AG08395 (cell line): Measurements from ENCODE around the gene PODXL2.
"Not testable (repeated sequence)": the region's sequence is repeated elsewhere in the genome, so short reads cannot be mapped to it uniquely, and the experiment has no call there.

Experiments used
- DNase-seq: peaks from one replicate; pipeline ENCODE4 v3.0.0; 2012; ENCODE audit warnings: mixed read lengths, low spot score

Gene PODXL2

GRCh38 chr3:127676456-127676855 lies 47.5 kb downstream of the PODXL2 start:
- no peak for DNase-seq

- DNase-seq, result no peak
Measured at GRCh38 chr3:127676921-127677351, 48.0 kb downstream of the PODXL2 start.

GRCh38 chr3:127677541-127678314 lies 48.7 kb downstream of the PODXL2 start:
- no peak for DNase-seq

- DNase-seq, result no peak
Measured at GRCh38 chr3:127678315-127678599, 49.3 kb downstream of the PODXL2 start.

- no peak for DNase-seq
Measured at GRCh38 chr3:127678611-127679533, 49.9 kb downstream of the PODXL2 start.

- no peak for DNase-seq
Measured at GRCh38 chr3:127679534-127680145, 50.7 kb downstream of the PODXL2 start.

- no peak for DNase-seq
Measured at GRCh38 chr3:127680146-127680661, 51.2 kb downstream of the PODXL2 start.

GRCh38 chr3:127680798-127681221 lies 51.8 kb downstream of the PODXL2 start:
- DNase-seq, result no peak

- DNase-seq, result not testable (repeated sequence)
Measured at GRCh38 chr3:127682175-127682554, 53.2 kb downstream of the PODXL2 start.

- DNase-seq, result no peak
Measured at GRCh38 chr3:127682561-127682960, 53.6 kb downstream of the PODXL2 start.

- no peak for DNase-seq
Measured at GRCh38 chr3:127684871-127685707, 56.1 kb downstream of the PODXL2 start.

GRCh38 chr3:127685708-127686511 lies 56.9 kb downstream of the PODXL2 start:
- DNase-seq, result no peak

GRCh38 chr3:127686512-127686894 lies 57.5 kb downstream of the PODXL2 start:
- no peak for DNase-seq

GRCh38 chr3:127687228-127687737 lies 58.3 kb downstream of the PODXL2 start:
- no peak for DNase-seq

- DNase-seq, result no peak
Measured at GRCh38 chr3:127688022-127688415, 59.0 kb downstream of the PODXL2 start.

GRCh38 chr3:127688416-127689265 lies 59.7 kb downstream of the PODXL2 start:
- peak; percentile 49 for DNase-seq

GRCh38 chr3:127689266-127689860 lies 60.4 kb downstream of the PODXL2 start:
- no peak for DNase-seq

GRCh38 chr3:127690106-127690505 lies 61.1 kb downstream of the PODXL2 start:
- DNase-seq, result peak; percentile 78

GRCh38 chr3:127690823-127691452 lies 62.0 kb downstream of the PODXL2 start:
- peak; percentile 57 for DNase-seq
